VCaP (cell line): ENCODE results near the gene IFI27.
A peak's percentile ranks its signal among the peaks of the same experiment; 100 is the strongest.

ENCODE experiments used
- H3K27ac ChIP-seq: fragments of 450-650 bp; 2 replicates; pipeline ENCODE4 v1.5.1; 2017
- TF ChIP-seq, protein P1 (sequence below): fragments of 450-650 bp; conservative IDR thresholded peaks from 2 replicates; pipeline ENCODE4 v1.5.1; 2017; ENCODE audit warnings: mild to moderate bottlenecking, moderate library complexity

Gene IFI27

GRCh38 chr14:94126419-94126677, 15.8 kb downstream of the IFI27 start:
- TF ChIP-seq, protein P1, sequence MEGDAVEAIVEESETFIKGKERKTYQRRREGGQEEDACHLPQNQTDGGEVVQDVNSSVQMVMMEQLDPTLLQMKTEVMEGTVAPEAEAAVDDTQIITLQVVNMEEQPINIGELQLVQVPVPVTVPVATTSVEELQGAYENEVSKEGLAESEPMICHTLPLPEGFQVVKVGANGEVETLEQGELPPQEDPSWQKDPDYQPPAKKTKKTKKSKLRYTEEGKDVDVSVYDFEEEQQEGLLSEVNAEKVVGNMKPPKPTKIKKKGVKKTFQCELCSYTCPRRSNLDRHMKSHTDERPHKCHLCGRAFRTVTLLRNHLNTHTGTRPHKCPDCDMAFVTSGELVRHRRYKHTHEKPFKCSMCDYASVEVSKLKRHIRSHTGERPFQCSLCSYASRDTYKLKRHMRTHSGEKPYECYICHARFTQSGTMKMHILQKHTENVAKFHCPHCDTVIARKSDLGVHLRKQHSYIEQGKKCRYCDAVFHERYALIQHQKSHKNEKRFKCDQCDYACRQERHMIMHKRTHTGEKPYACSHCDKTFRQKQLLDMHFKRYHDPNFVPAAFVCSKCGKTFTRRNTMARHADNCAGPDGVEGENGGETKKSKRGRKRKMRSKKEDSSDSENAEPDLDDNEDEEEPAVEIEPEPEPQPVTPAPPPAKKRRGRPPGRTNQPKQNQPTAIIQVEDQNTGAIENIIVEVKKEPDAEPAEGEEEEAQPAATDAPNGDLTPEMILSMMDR: no peak
- H3K27ac ChIP-seq: no peak overlapping the region

- TF ChIP-seq, protein P1: no peak
- no peak overlapping the region for H3K27ac ChIP-seq
These were observed 16.3 kb downstream of the IFI27 start for GRCh38 chr14:94126800-94127199.

- TF ChIP-seq, protein P1: no peak
- no peak overlapping the region for H3K27ac ChIP-seq
These were observed 16.8 kb downstream of the IFI27 start for GRCh38 chr14:94127330-94127729.

- TF ChIP-seq, protein P1: no peak
These were observed 17.8 kb downstream of the IFI27 start for GRCh38 chr14:94128216-94128839.

GRCh38 chr14:94129111-94129757, 18.7 kb downstream of the IFI27 start, which contains the start of gene IFI27L2:
Gene IFI27L2 (minus strand): TSS chr14:94129604. CDS start chr14:94129564, 40 bp downstream.
- TF ChIP-seq, protein P1: peak; percentile 11; the same call in 1 of the 2 replicates
- H3K27ac ChIP-seq: no peak within 1 kb of the TSS

More at GRCh38 chr14:94128216-94128839, 17.8 kb downstream of the IFI27 start:
- no peak overlapping the region for H3K27ac ChIP-seq

GRCh38 chr14:94129758-94130414, 19.4 kb downstream of the IFI27 start:
- TF ChIP-seq, protein P1: no peak
- no peak overlapping the region for H3K27ac ChIP-seq

DNA sequence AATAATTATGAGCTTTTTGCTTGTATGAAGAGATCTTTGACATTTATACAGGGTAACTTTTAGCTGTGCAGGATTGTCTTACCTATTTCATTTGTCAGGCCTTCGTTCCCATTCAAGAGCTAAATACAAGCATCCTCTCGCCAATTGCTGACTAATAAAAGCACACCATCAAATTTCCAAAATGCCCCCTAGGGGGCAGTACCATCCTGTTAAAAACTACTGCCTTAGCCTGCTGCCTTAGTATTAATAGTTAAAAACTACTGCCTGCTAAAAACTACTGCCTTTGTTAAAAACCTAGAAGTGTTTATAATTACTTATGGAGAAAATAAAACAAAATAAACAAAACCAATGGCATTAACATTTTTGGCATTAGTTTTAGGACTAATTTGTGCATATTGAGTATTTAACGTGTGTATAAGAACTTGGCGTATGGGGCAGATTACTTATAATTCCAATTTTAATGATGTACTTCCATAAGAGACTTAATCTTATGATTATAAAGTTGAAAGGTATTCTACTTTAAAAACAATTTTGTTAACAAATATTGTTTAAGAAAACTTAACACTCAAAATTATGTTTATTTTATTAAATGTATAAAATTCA, 21.9 kb downstream of the IFI27 start:
- TF ChIP-seq, protein P1: peak; percentile 85
- H3K27ac ChIP-seq: no peak overlapping the region
